HepG2 (cell line): ENCODE measurements around the gene PRPSAP1. TPM values are rescaled to one million over a fixed set of nuclear protein-coding genes. Genes with fewer than 3 reads are reported as not detected.

Source experiments
- HNF1A ChIP-seq, 2 experiments: sonication (generic) in 1 of 2; formaldehyde crosslinking in 1 of 2; IDR thresholded peaks; 2 replicates each; pipeline versions ENCODE4 v1.4.0 to v1.6.1; 2016 to 2020; ENCODE audit warnings: borderline replicate concordance in 1 of 2, low read depth in 1 of 2, mild to moderate bottlenecking in 1 of 2, missing genetic modification reagents in 1 of 2
- NFRKB ChIP-seq: fragments of 450-650 bp; IDR thresholded peaks from 2 replicates; pipeline ENCODE4 v1.6.1; 2017
- RXRB ChIP-seq: IDR thresholded peaks from 2 replicates; pipeline ENCODE4 v1.6.1; 2016; ENCODE audit warnings: borderline replicate concordance, missing genetic modification reagents, missing compliant biosample characterization
- TBX2 ChIP-seq: sonication (generic); formaldehyde crosslinking; IDR thresholded peaks from 2 replicates; pipeline ENCODE4 v1.5.0; 2020; ENCODE audit warnings: missing genetic modification reagents, mild to moderate bottlenecking, borderline replicate concordance
- ZFAT ChIP-seq: sonication (generic); formaldehyde crosslinking; conservative IDR thresholded peaks from 2 replicates; pipeline ENCODE4 v1.8.1; 2023; ENCODE audit warnings: missing genetic modification reagents, inconsistent platforms
- ZNF501 ChIP-seq: sonication (generic); formaldehyde crosslinking; IDR thresholded peaks from 2 replicates; pipeline ENCODE4 v1.5.1; 2020; ENCODE audit warnings: mild to moderate bottlenecking, moderate library complexity, missing genetic modification reagents
- ZNF709 ChIP-seq: sonication (generic); formaldehyde crosslinking; IDR thresholded peaks from 2 replicates; pipeline ENCODE4 v1.5.0; 2020; ENCODE audit warnings: mild to moderate bottlenecking, missing genetic modification reagents
- ZSCAN21 ChIP-seq: sonication (generic); formaldehyde crosslinking; IDR thresholded peaks from 2 replicates; pipeline ENCODE4 v1.8.0; 2022; ENCODE audit warnings: mild to moderate bottlenecking, missing genetic modification reagents, moderate library complexity, borderline replicate concordance
- polyA plus RNA-seq, 8 experiments: library from polyadenylated mRNA; depleted of rRNA in 3 of 8; stranded (reverse) in 7 of 8; unstranded in 1 of 8; fragments of >200 nt; fragmentation: Illumina TruSeq in 4 of 8; extraction: Trizol in 4 of 8; gene quantifications; 2 replicates each; pipeline versions ENCODE4 v1.2.1 to v1.2.3, GENCODE V29; 2011 to 2016; ENCODE audit warnings: low read depth in 4 of 8, missing spikeins in 1 of 8, mixed read lengths in 1 of 8; ENCODE audit not compliant: insufficient read depth in 1 of 8
- total RNA-seq, 5 experiments: library from RNA; depleted of rRNA; stranded (reverse); fragments of >200 nt; fragmentation: Illumina TruSeq; extraction: Trizol; gene quantifications; 2 replicates each; pipeline ENCODE4 v1.2.3, GENCODE V29; 2016; ENCODE audit warnings: low read depth in 1 of 5
- TF ChIP-seq, protein P1 (sequence below): sonication (generic); formaldehyde crosslinking; IDR thresholded peaks from 2 replicates; pipeline ENCODE4 v1.4.0; 2020; ENCODE audit warnings: mild to moderate bottlenecking, missing genetic modification reagents
- TF ChIP-seq, protein P2 (sequence below): sonication (generic); formaldehyde crosslinking; IDR thresholded peaks from 2 replicates; pipeline ENCODE4 v1.4.0; 2020; ENCODE audit warnings: low read depth, mild to moderate bottlenecking, missing genetic modification reagents
- TF ChIP-seq, protein P3 (sequence below): fragments of 450-650 bp; IDR thresholded peaks from 2 replicates; pipeline ENCODE4 v1.6.1; 2016
- TF ChIP-seq, protein P4 (sequence below): sonication (generic); formaldehyde crosslinking; IDR thresholded peaks from 2 replicates; pipeline ENCODE4 v1.5.1; 2020; ENCODE audit warnings: missing genetic modification reagents, mild to moderate bottlenecking, borderline replicate concordance

PRPSAP1 gene
- total and polyA plus RNA-seq, 2 of the 13 experiments (the other 11 are each of a cell fraction or from before 2014, with no cell fraction given) = 91.1 to 314 TPM

- TF ChIP-seq, protein P1, sequence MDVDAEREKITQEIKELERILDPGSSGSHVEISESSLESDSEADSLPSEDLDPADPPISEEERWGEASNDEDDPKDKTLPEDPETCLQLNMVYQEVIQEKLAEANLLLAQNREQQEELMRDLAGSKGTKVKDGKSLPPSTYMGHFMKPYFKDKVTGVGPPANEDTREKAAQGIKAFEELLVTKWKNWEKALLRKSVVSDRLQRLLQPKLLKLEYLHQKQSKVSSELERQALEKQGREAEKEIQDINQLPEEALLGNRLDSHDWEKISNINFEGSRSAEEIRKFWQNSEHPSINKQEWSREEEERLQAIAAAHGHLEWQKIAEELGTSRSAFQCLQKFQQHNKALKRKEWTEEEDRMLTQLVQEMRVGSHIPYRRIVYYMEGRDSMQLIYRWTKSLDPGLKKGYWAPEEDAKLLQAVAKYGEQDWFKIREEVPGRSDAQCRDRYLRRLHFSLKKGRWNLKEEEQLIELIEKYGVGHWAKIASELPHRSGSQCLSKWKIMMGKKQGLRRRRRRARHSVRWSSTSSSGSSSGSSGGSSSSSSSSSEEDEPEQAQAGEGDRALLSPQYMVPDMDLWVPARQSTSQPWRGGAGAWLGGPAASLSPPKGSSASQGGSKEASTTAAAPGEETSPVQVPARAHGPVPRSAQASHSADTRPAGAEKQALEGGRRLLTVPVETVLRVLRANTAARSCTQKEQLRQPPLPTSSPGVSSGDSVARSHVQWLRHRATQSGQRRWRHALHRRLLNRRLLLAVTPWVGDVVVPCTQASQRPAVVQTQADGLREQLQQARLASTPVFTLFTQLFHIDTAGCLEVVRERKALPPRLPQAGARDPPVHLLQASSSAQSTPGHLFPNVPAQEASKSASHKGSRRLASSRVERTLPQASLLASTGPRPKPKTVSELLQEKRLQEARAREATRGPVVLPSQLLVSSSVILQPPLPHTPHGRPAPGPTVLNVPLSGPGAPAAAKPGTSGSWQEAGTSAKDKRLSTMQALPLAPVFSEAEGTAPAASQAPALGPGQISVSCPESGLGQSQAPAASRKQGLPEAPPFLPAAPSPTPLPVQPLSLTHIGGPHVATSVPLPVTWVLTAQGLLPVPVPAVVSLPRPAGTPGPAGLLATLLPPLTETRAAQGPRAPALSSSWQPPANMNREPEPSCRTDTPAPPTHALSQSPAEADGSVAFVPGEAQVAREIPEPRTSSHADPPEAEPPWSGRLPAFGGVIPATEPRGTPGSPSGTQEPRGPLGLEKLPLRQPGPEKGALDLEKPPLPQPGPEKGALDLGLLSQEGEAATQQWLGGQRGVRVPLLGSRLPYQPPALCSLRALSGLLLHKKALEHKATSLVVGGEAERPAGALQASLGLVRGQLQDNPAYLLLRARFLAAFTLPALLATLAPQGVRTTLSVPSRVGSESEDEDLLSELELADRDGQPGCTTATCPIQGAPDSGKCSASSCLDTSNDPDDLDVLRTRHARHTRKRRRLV = no peak
- TF ChIP-seq ZNF709 (CRISPR knock-in tag) = peak; percentile 49; the same call in 1 of the 2 replicates
- peak; percentile 40; the same call in 1 of the 2 replicates for TF ChIP-seq RXRB (CRISPR knock-in tag)
- TF ChIP-seq, protein P2, sequence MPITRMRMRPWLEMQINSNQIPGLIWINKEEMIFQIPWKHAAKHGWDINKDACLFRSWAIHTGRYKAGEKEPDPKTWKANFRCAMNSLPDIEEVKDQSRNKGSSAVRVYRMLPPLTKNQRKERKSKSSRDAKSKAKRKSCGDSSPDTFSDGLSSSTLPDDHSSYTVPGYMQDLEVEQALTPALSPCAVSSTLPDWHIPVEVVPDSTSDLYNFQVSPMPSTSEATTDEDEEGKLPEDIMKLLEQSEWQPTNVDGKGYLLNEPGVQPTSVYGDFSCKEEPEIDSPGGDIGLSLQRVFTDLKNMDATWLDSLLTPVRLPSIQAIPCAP (CRISPR knock-in tag) = no peak
- TF ChIP-seq NFRKB = no peak
- peak; percentile 74 for TF ChIP-seq ZNF501
- no peak for TF ChIP-seq HNF1A (IDR thresholded peaks at IDR 0.05; ENCODE audit: low read depth)
- TF ChIP-seq HNF1A (CRISPR knock-in tag; IDR thresholded peaks at IDR 0.05; ENCODE audit: borderline replicate concordance) = no peak; the same call in 1 of the 2 replicates
- TF ChIP-seq, protein P3, sequence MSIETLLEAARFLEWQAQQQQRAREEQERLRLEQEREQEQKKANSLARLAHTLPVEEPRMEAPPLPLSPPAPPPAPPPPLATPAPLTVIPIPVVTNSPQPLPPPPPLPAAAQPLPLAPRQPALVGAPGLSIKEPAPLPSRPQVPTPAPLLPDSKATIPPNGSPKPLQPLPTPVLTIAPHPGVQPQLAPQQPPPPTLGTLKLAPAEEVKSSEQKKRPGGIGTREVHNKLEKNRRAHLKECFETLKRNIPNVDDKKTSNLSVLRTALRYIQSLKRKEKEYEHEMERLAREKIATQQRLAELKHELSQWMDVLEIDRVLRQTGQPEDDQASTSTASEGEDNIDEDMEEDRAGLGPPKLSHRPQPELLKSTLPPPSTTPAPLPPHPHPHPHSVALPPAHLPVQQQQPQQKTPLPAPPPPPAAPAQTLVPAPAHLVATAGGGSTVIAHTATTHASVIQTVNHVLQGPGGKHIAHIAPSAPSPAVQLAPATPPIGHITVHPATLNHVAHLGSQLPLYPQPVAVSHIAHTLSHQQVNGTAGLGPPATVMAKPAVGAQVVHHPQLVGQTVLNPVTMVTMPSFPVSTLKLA = peak; percentile 66; the same call in 1 of the 2 replicates
- TF ChIP-seq, protein P4, sequence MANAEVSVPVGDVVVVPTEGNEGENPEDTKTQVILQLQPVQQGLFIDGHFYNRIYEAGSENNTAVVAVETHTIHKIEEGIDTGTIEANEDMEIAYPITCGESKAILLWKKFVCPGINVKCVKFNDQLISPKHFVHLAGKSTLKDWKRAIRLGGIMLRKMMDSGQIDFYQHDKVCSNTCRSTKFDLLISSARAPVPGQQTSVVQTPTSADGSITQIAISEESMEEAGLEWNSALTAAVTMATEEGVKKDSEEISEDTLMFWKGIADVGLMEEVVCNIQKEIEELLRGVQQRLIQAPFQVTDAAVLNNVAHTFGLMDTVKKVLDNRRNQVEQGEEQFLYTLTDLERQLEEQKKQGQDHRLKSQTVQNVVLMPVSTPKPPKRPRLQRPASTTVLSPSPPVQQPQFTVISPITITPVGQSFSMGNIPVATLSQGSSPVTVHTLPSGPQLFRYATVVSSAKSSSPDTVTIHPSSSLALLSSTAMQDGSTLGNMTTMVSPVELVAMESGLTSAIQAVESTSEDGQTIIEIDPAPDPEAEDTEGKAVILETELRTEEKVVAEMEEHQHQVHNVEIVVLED (CRISPR knock-in tag) = peak; percentile 92
- TF ChIP-seq ZSCAN21 = peak; percentile 86
- TF ChIP-seq TBX2 = peak; percentile 78
- TF ChIP-seq ZFAT = no peak
These were observed 88.7 kb downstream of the PRPSAP1 start, which contains the start of gene UBALD2 (continued) for GRCh38 chr17:76264755-76265623.
